SK-N-MC (cell line): ENCODE data around the gene TMEM164.

Experiments used
- EZH2 ChIP-seq: fragments of 200-600 bp; sonication (generic); IDR thresholded peaks from one replicate; pipeline ENCODE4 v1.6.1; 2017; ENCODE audit warnings: antibody characterized with exemption
- FOXP2 ChIP-seq: optimal IDR thresholded peaks from 2 replicates; pipeline ENCODE3; 2011; ENCODE audit warnings: mild to moderate bottlenecking, moderate library complexity; ENCODE audit not compliant: insufficient read depth; ENCODE audit errors: extremely low read length, control extremely low read depth
- POLR2AphosphoS5 ChIP-seq: IDR thresholded peaks from 2 replicates; pipeline ENCODE4 v1.6.1; 2012; ENCODE audit warnings: mild to moderate bottlenecking, low read depth, low read length, borderline replicate concordance

GRCh38 chrX:110159865-110160264 lies 157.0 kb downstream of the TMEM164 start:
- TF ChIP-seq EZH2 (no peak), POLR2AphosphoS5 (no peak), FOXP2 (no peak)
